Heart left ventricle (tissue), 16 donors: ENCODE results near the gene RNF123. TPM values are rescaled to one million over a fixed set of nuclear protein-coding genes. Genes with fewer than 3 reads are reported as not detected.
A peak's percentile ranks its signal among the peaks of the same experiment; 100 is the strongest.

Source experiments
- ATAC-seq, 4 donors: fragments of 200-7000 bp; cut with Tn5 transposase; one replicate each; pipeline ENCODE4 v1.9.1; 2020 to 2022; ENCODE audit warnings: moderate library complexity in 4 of 4, mild to moderate bottlenecking in 3 of 4, moderate number of reproducible peaks in 1 of 4
- DNase-seq, 5 donors: peaks; one replicate each; pipeline ENCODE4 v3.0.0-alpha.2; 2020
- H3K27ac ChIP-seq, 12 donors: fragments of 200-600 bp; sonication (generic) in 4 of 12; one replicate each; pipeline versions ENCODE4 v1.5.0 to v1.8.0; 2016 to 2022; ENCODE audit warnings: mild to moderate bottlenecking in 2 of 12
- H3K27me3 ChIP-seq, 9 donors: fragments of 200-600 bp; sonication (generic) in 2 of 9; one replicate each; pipeline versions ENCODE4 v1.5.1 to v1.8.0; 2016 to 2022; ENCODE audit warnings: mild to moderate bottlenecking in 3 of 9
- H3K36me3 ChIP-seq, 9 donors: fragments of 200-600 bp; sonication (generic) in 2 of 9; one replicate each; pipeline versions ENCODE4 v1.5.0 to v1.8.0; 2018 to 2022; ENCODE audit warnings: mild to moderate bottlenecking in 2 of 9
- H3K4me1 ChIP-seq, 12 donors: fragments of 200-600 bp; sonication (generic) in 4 of 12; one replicate each; pipeline versions ENCODE4 v1.5.0 to v1.8.0; 2016 to 2022; ENCODE audit warnings: mild to moderate bottlenecking in 3 of 12
- H3K4me3 ChIP-seq, 12 donors: fragments of 200-600 bp; sonication (generic) in 4 of 12; one replicate each; pipeline versions ENCODE4 v1.5.0 to v1.8.0; 2017 to 2022; ENCODE audit warnings: mild to moderate bottlenecking in 9 of 12, moderate library complexity in 4 of 12
- H3K9me3 ChIP-seq, 12 donors: fragments of 200-600 bp; sonication (generic) in 4 of 12; one replicate each; pipeline versions ENCODE4 v1.5.0 to v1.8.0; 2016 to 2022; ENCODE audit warnings: mild to moderate bottlenecking in 1 of 12
- POLR2A ChIP-seq, 2 donors: fragments of 450-650 bp; IDR thresholded peaks; one replicate each; pipeline ENCODE4 v1.6.1; 2017; ENCODE audit warnings: antibody characterized with exemption in 2 of 2, mild to moderate bottlenecking in 2 of 2, moderate library complexity in 2 of 2
- WGBS, 4 donors: extraction: QIAGEN DNeasy Blood & Tissue Kit in 2 of 4; methylation state at CpG; one replicate each; pipeline versions ENCODE4 v1.1.5 to v1.1.7; 2013 to 2018; 5-methylcytosine and 5-hydroxymethylcytosine counted together
- intact Hi-C, 10 donors: fragments of 100-400 bp; cut with DNase I; formaldehyde crosslinking; loops; one replicate each; pipeline versions ENCODE4 v1.11.1 to v1.14.2; 2022
- polyA plus RNA-seq, 2 donors: library from polyadenylated mRNA; stranded (reverse); fragments of 200-250 nt; gene quantifications; one replicate each; pipeline ENCODE4 v1.2.3, GENCODE V29; 2013
- total RNA-seq, 9 donors: library from RNA; depleted of rRNA in 2 of 9; stranded (reverse); fragments of >200 nt in 2 of 9; fragmentation: NEBNext Ultra II Directional in 3 of 9; extraction: Animal tissue kit (Norgen Biotek cat#: 25700) in 3 of 9; gene quantifications; one replicate each; pipeline versions ENCODE4 v1.1.0 to v1.2.4, GENCODE V29; 2016 to 2023
- TF ChIP-seq, protein P1 (sequence below), 12 donors: fragments of 200-600 bp; sonication (generic) in 4 of 12; IDR thresholded peaks; one replicate each; pipeline versions ENCODE4 v1.5.0 to v1.8.0; 2018 to 2022; ENCODE audit warnings: antibody characterized with exemption in 12 of 12, mild to moderate bottlenecking in 5 of 12
- donor health status: ischemic (EF 13 %, LVEDD 7.1; RV severe dilation, severe dysfunction).
- donor health status: healthy with polysubstance abuse.
- donor health status: DM: no; HTN: yes; CAD: no.
- donor health status: DM: no; HTN: no; CAD: no.
- donor health status: ischemic (EF 25% LVEDD 6.9; RV normal size, moderate dysfunction).
- donor health status: ischemic (EF 25% LVEDD 5.7; RV mildly dilated, moderate dysfunction).
- donor health status: healthy.
- donor health status: DM: yes; HTN: yes; CAD: no.
- donor health status: ischemic (EF 35%, LVEDD 5.7; RV mildly dilated, moderate dysfunction).
- donor health status: nonischemic (EF 11% LVEDD 7.7; RV severe dilation, severe dysfunction).
- donor health status: DM: yes; HTN: yes; CAD: no.
- donor health status: PGD.
- donor health status: ischemic (EF 29% LVEDD 5.4; RV normal size, mild dysfunction).
- donor health status: nonischemic (EF 23%, LVEDD 6.1; RV moderate dilation, normal function).

Gene RNF123
- total and polyA plus RNA-seq, 11 donors: 27.7 to 61.4 (median 46.0) TPM

DNA sequence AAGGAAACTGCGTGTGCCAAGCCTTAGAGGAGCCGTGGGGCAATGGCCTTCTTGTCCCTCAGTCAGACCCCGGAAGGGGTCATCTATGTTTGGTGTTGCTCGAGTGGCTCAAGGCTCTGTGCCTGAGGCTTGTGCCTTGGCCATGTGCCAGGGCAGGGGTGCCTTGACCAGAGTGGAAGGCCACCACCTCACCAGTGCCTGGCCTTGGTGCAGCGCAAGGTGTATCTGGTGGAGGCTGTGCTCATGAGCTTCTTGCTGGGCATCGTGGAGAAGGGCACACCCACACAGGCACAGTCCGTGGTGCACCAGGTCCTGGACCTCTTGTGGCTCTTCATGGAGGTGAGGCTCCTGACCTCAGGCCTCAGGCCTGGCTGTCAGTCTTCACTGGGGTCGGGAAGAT is 10.7 kb downstream of the RNF123 start:
- Histone ChIP-seq H3K4me1 (peaks cover 0 to 30% (median 5%) of the 10 kb centered on the region in 12 donors), H3K9me3 (no peaks in the 10 kb centered on the region), H3K4me3 (no peak overlapping the region), H3K36me3 (peaks cover 0 to 72% (median 43%) of the 10 kb centered on the region in 9 donors), H3K27me3 (no peaks in the 10 kb centered on the region), H3K27ac (peak overlapping the region in 2 of 12 donors; percentile 4 to 67)
- ATAC-seq (no peak), DNase-seq (no peak)
- 71 to 77% (median 76%) methylated on average over 4 to 8 of the region's 8 CpGs for WGBS, 4 donors
- intact Hi-C loops: loop anchor here in 5 of 10 donors (5.0 to 10.0 kb wide), 7 partner anchors 137 to 215 kb away; partner anchors contain the start of gene MST1R (in 2 of the 5)
- TF ChIP-seq, protein P1, sequence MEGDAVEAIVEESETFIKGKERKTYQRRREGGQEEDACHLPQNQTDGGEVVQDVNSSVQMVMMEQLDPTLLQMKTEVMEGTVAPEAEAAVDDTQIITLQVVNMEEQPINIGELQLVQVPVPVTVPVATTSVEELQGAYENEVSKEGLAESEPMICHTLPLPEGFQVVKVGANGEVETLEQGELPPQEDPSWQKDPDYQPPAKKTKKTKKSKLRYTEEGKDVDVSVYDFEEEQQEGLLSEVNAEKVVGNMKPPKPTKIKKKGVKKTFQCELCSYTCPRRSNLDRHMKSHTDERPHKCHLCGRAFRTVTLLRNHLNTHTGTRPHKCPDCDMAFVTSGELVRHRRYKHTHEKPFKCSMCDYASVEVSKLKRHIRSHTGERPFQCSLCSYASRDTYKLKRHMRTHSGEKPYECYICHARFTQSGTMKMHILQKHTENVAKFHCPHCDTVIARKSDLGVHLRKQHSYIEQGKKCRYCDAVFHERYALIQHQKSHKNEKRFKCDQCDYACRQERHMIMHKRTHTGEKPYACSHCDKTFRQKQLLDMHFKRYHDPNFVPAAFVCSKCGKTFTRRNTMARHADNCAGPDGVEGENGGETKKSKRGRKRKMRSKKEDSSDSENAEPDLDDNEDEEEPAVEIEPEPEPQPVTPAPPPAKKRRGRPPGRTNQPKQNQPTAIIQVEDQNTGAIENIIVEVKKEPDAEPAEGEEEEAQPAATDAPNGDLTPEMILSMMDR (IDR thresholded peaks at IDR 0.05): no peak
- TF ChIP-seq POLR2A (IDR thresholded peaks at IDR 0.05): no peak

- intact Hi-C loops: loop anchor here in 5 of 10 donors (5.0 to 10.0 kb wide), 7 partner anchors 137 to 214 kb away; partner anchors contain the start of gene MST1R (in 2 of the 5)
- WGBS, 4 donors: 63 to 84% (median 83%) methylated on average over 7 to 13 of the region's 13 CpGs
- peaks cover 0 to 78% (median 49%) of the 10 kb centered on the region in 9 donors for H3K36me3 ChIP-seq
- no peaks in the 10 kb centered on the region for H3K27me3 ChIP-seq
- peaks cover 0 to 24% (median 5%) of the 10 kb centered on the region in 12 donors for H3K4me1 ChIP-seq
- DNase-seq: no peak
- H3K27ac ChIP-seq: no peak overlapping the region
- H3K4me3 ChIP-seq: no peak overlapping the region
- no peak for ATAC-seq
- no peaks in the 10 kb centered on the region for H3K9me3 ChIP-seq
- TF ChIP-seq, protein P1 (IDR thresholded peaks at IDR 0.05): no peak
- TF ChIP-seq POLR2A (IDR thresholded peaks at IDR 0.05): no peak
These were observed 11.2 kb downstream of the RNF123 start for GRCh38 chr3:49700453-49701128.

DNA sequence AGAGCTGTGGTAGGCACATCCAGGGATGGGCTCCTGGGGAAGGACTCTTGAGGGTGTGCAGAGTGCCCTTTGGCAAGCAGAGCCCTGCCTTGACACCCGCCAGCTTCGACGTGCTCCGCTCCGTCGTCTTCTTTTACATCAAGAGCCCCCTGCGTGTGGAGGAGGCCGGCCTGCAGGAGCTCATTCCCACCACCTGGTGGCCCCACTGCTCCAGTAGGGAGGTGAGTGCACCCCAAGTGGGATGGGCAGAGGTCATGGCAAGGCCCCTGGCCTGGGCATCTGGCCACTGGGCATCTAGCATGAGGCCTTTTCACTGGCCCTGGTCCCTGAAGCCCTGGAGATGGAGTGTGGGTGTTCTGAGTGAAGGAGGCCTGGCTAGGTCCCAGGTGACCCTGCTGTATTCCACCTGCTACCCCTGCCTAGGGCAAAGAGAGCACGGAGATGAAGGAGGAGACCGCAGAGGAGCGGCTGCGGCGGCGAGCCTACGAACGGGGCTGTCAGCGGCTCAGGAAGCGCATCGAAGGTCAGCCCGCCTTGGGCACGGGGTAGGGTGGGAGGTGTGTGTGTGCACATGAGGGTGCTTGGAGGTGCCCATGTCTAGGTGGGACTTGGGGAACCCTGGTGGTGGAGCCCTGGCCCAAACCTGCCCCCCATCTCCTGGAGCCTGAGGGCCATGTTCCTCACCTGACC is 12.2 kb downstream of the RNF123 start:
- ATAC-seq (no peak), DNase-seq (no peak)
- Histone ChIP-seq H3K9me3 (no peaks in the 10 kb centered on the region), H3K36me3 (peaks cover 0 to 85% (median 53%) of the 10 kb centered on the region in 9 donors), H3K4me1 (peaks cover 0 to 24% (median 4%) of the 10 kb centered on the region in 12 donors), H3K27ac (no peak overlapping the region), H3K27me3 (no peaks in the 10 kb centered on the region), H3K4me3 (no peak overlapping the region)
- WGBS, 4 donors: 82 to 96% (median 83%) methylated on average over 13 to 21 of the region's 21 CpGs
- TF ChIP-seq, protein P1 (IDR thresholded peaks at IDR 0.05): peak in 8 of 12 donors; percentile 12 to 48 (median 31)
- no peak for TF ChIP-seq POLR2A (IDR thresholded peaks at IDR 0.05)
- intact Hi-C loops: loop anchor here in 5 of 10 donors (2.0 to 10.0 kb wide), 8 partner anchors 136 to 213 kb away; partner anchors contain the start of gene MST1R (in 2 of the 5)

DNA sequence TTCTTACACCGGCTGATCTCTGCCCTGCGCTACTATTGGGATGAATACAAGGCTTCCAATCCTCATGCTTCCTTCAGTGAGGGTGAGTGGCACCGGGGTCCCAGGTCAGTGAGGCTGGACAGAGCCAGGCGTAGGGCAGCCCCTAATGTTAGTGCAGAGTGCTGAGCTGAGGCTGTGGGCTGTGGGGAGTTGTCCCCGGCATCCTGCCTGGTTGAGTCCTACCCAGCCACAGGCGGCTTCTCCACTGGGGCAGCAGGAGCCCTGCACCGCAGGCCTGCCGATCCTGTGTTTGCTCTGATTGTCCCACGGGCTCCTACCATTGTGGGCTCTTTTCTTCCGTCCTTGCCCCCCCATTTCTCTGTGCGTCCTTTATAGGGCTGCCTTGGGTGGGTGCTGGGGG is 13.3 kb downstream of the RNF123 start:
- WGBS, 4 donors: 91 to 96% (median 94%) methylated on average over 8 to 11 of the region's 11 CpGs
- Histone ChIP-seq H3K4me3 (no peak overlapping the region), H3K36me3 (peaks cover 0 to 90% (median 60%) of the 10 kb centered on the region in 9 donors), H3K9me3 (no peaks in the 10 kb centered on the region), H3K27me3 (no peaks in the 10 kb centered on the region), H3K4me1 (peaks cover 0 to 24% (median 4%) of the 10 kb centered on the region in 12 donors), H3K27ac (no peak overlapping the region)
- TF ChIP-seq POLR2A (IDR thresholded peaks at IDR 0.05): no peak
- TF ChIP-seq, protein P1 (IDR thresholded peaks at IDR 0.05): no peak
- DNase-seq (no peak), ATAC-seq (no peak)
- intact Hi-C loops: loop anchor here in 5 of 10 donors (2.0 to 10.0 kb wide), 8 partner anchors 135 to 212 kb away; partner anchors contain the start of gene MST1R (in 2 of the 5)
